Osteoblast (primary cell): ENCODE data around the gene MYH11. TPM values are rescaled to one million over a fixed set of nuclear protein-coding genes. Genes with fewer than 3 reads are reported as not detected.
"Not testable (repeated sequence)": the region's sequence is repeated elsewhere in the genome, so short reads cannot be mapped to it uniquely, and the experiment has no call there.

ENCODE experiments used
- DNase-seq: peaks from one replicate; pipeline ENCODE4 v3.0.0; 2011; ENCODE audit warnings: low spot score, mixed read lengths; ENCODE audit not compliant: insufficient read length; ENCODE audit errors: missing footprints
- H2AFZ ChIP-seq: 2 replicates; pipeline ENCODE4 v1.6.0; 2011; ENCODE audit warnings: mild to moderate bottlenecking, low read length
- H3K27ac ChIP-seq: 2 replicates; pipeline ENCODE4 v1.5.1; 2011; ENCODE audit warnings: mild to moderate bottlenecking, low read depth, low read length, moderate library complexity
- H3K27me3 ChIP-seq: 2 replicates; pipeline ENCODE4 v1.6.0; 2012; ENCODE audit warnings: mild to moderate bottlenecking, control low read depth, inconsistent platforms, low read length, moderate library complexity; ENCODE audit not compliant: insufficient read depth
- H3K36me3 ChIP-seq: 2 replicates; pipeline ENCODE4 v1.5.1; 2011; ENCODE audit warnings: mild to moderate bottlenecking, low read length, control low read depth, moderate library complexity; ENCODE audit not compliant: insufficient read depth
- H3K4me1 ChIP-seq: 2 replicates; pipeline ENCODE4 v1.5.1; 2011; ENCODE audit warnings: mild to moderate bottlenecking, low read length, control low read depth, moderate library complexity; ENCODE audit not compliant: insufficient read depth
- H3K4me2 ChIP-seq: 2 replicates; pipeline ENCODE4 v1.6.0; 2011; ENCODE audit warnings: mild to moderate bottlenecking, low read length; ENCODE audit not compliant: insufficient read depth
- H3K4me3 ChIP-seq: fragments of 200-600 bp; sonication (generic); 3 replicates; pipeline ENCODE4 v1.5.1; 2012; ENCODE audit warnings: mild to moderate bottlenecking, low read length, inconsistent platforms; ENCODE audit not compliant: insufficient read depth
- H3K79me2 ChIP-seq: 2 replicates; pipeline ENCODE4 v1.6.0; 2012; ENCODE audit warnings: mild to moderate bottlenecking, low read length, control low read depth, inconsistent platforms; ENCODE audit not compliant: insufficient read depth
- H3K9me3 ChIP-seq: 2 replicates; pipeline ENCODE4 v1.5.1; 2011; ENCODE audit warnings: low read depth, low read length, control low read depth
- H4K20me1 ChIP-seq: 2 replicates; pipeline ENCODE4 v1.6.0; 2012; ENCODE audit warnings: mild to moderate bottlenecking, low read length, control low read depth; ENCODE audit not compliant: insufficient read depth
- total RNA-seq: library from RNA; depleted of rRNA; stranded (reverse); fragments of >200 nt; gene quantifications from 2 replicates; pipeline ENCODE4 v1.2.3, GENCODE V29; 2012
- TF ChIP-seq, protein P1 (sequence below): IDR thresholded peaks from 2 replicates; pipeline ENCODE4 v1.5.1; 2011; ENCODE audit warnings: mild to moderate bottlenecking, low read depth, low read length, moderate library complexity; ENCODE audit errors: extremely low read depth

Gene MYH11
- total RNA-seq, 1 donor = under 0.01 TPM

DNA sequence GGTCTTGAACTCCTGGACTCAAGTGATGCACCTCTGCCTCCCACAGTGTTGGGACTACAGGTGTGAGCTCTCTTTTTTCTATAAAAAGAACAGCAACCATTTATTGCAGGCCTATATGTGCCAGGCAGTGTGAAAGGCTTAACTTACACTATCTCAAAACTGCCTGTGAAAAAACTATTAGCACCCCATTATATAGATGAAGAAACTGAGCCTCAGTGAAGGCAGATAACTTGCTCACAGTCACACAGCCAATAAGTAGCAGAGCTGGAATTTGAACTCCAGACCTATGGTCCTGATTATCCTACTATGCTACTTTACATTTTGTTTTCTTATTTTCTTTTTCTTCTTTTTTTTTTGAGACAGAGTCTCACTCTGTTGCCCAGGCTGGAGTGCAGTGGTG lies 191.7 kb downstream of the MYH11 start:
- H3K4me3 ChIP-seq = no peak overlapping the region
- H3K9me3 ChIP-seq = no peaks in the 10 kb centered on the region
- DNase-seq = no peak
- peaks cover 8% of the 10 kb centered on the region for H4K20me1 ChIP-seq
- H3K36me3 ChIP-seq = peaks cover 46% of the 10 kb centered on the region
- H3K27me3 ChIP-seq = no peaks in the 10 kb centered on the region
- H3K79me2 ChIP-seq = peaks cover 44% of the 10 kb centered on the region
- H3K4me2 ChIP-seq = no peak overlapping the region
- no peak overlapping the region for H2AFZ ChIP-seq
- TF ChIP-seq, protein P1, sequence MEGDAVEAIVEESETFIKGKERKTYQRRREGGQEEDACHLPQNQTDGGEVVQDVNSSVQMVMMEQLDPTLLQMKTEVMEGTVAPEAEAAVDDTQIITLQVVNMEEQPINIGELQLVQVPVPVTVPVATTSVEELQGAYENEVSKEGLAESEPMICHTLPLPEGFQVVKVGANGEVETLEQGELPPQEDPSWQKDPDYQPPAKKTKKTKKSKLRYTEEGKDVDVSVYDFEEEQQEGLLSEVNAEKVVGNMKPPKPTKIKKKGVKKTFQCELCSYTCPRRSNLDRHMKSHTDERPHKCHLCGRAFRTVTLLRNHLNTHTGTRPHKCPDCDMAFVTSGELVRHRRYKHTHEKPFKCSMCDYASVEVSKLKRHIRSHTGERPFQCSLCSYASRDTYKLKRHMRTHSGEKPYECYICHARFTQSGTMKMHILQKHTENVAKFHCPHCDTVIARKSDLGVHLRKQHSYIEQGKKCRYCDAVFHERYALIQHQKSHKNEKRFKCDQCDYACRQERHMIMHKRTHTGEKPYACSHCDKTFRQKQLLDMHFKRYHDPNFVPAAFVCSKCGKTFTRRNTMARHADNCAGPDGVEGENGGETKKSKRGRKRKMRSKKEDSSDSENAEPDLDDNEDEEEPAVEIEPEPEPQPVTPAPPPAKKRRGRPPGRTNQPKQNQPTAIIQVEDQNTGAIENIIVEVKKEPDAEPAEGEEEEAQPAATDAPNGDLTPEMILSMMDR = no peak
- H3K4me1 ChIP-seq = peaks cover 7% of the 10 kb centered on the region
- H3K27ac ChIP-seq = no peak overlapping the region

DNA sequence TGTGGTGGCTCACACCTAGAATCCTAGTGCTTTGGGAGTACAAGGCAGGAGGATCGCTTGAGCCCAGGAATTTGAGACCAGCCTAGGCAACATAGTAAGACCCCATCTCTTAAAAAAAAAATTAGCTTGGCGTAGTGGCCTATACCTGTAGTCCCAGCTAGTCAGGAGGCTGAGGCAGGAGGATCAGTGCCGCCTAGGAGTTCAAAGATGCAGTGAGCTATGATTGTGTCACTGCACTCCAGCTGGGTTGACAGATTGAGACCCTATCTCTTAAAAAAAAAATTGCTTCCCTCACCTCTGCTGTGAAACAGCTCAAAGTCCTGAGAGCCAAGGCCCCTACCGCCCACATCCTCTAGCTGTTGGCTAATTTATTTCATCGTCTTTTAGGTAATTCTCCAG lies 196.6 kb downstream of the MYH11 start:
- no peak for DNase-seq
- TF ChIP-seq, protein P1 = no peak
- H2AFZ ChIP-seq = no peak overlapping the region
- no peaks in the 10 kb centered on the region for H3K27me3 ChIP-seq
- peaks cover 20% of the 10 kb centered on the region for H4K20me1 ChIP-seq
- H3K4me1 ChIP-seq = peaks cover 7% of the 10 kb centered on the region
- peaks cover 81% of the 10 kb centered on the region for H3K79me2 ChIP-seq
- H3K9me3 ChIP-seq = no peaks in the 10 kb centered on the region
- H3K4me3 ChIP-seq = no peak overlapping the region
- no peak overlapping the region for H3K27ac ChIP-seq
- no peak overlapping the region for H3K4me2 ChIP-seq
- H3K36me3 ChIP-seq = peaks cover 23% of the 10 kb centered on the region

DNA sequence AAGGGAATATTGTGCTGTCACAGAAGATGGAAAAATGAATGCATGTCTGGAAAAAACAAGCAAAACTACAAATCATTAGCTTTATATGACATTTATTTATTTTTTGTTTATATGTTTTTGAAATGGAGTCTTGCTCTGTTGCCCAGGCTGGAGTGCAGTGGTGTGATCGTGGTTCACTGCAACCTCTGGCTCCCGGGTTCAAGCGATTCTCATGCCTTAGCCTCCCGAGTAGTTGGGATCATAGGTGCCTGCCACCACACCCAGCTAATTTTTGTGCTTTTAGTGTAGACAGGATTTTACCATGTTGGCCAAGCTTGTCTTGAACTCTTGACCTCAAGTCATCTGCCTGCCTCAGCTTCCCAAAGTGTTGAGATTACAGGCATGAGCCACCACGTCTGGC lies 198.3 kb downstream of the MYH11 start:
- no peak overlapping the region for H3K27ac ChIP-seq
- DNase-seq = no peak
- peaks cover 32% of the 10 kb centered on the region for H4K20me1 ChIP-seq
- no peak overlapping the region for H3K4me3 ChIP-seq
- no peaks in the 10 kb centered on the region for H3K27me3 ChIP-seq
- peaks cover 87% of the 10 kb centered on the region for H3K79me2 ChIP-seq
- TF ChIP-seq, protein P1 = no peak
- H3K36me3 ChIP-seq = peaks cover 13% of the 10 kb centered on the region
- no peak overlapping the region for H3K4me2 ChIP-seq
- H2AFZ ChIP-seq = no peak overlapping the region
- no peaks in the 10 kb centered on the region for H3K9me3 ChIP-seq
- peaks cover 10% of the 10 kb centered on the region for H3K4me1 ChIP-seq

DNA sequence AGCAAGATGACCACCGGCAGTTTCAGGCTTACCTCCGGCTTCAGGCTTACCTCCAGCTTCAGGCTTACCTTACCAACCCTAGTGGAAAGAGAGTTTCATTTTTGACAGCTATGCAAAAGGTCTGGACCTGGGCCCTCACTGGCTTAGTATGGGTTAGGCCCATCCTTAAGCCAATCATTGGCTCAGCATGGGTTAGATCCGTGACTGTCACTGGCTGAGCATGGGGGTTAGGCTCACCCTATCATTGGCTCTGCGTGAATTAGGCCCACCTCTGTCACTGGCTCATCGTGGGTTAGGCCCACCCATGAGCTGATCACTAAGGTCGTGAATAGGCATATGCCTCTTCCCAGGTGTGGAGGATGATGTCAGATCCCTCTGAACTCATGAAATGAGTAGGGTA lies 198.7 kb downstream of the MYH11 start:
- peaks cover 35% of the 10 kb centered on the region for H4K20me1 ChIP-seq
- H3K4me2 ChIP-seq = no peak overlapping the region
- no peak overlapping the region for H3K4me3 ChIP-seq
- peaks cover 11% of the 10 kb centered on the region for H3K36me3 ChIP-seq
- H3K4me1 ChIP-seq = peaks cover 14% of the 10 kb centered on the region
- H3K79me2 ChIP-seq = peaks cover 86% of the 10 kb centered on the region
- TF ChIP-seq, protein P1 = no peak
- peak; percentile 35 for DNase-seq
- no peaks in the 10 kb centered on the region for H3K9me3 ChIP-seq
- H3K27me3 ChIP-seq = no peaks in the 10 kb centered on the region
- H3K27ac ChIP-seq = no peak overlapping the region
- H2AFZ ChIP-seq = no peak overlapping the region

DNA sequence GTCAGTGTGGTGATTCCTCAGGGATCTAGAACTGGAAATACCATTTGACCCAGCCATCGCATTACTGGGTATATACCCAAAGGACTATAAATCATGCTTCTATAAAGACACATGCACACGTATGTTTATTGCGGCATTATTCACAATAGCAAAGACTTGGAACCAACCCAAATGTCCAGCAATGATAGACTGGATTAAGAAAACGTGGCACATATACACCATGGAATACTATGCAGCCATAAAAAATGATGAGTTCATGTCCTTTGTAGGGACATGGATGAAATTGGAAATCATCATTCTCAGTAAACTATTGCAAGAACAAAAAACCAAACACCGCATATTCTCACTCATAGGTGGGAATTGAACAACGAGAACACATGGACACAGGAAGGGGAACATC lies 201.3 kb downstream of the MYH11 start:
- not testable (repeated sequence) for H3K9me3 ChIP-seq, H3K36me3 ChIP-seq, H3K27me3 ChIP-seq, H3K27ac ChIP-seq, H3K4me3 ChIP-seq, H3K4me2 ChIP-seq, H2AFZ ChIP-seq, DNase-seq
- H4K20me1 ChIP-seq = peaks cover 34% of the 10 kb centered on the region
- H3K79me2 ChIP-seq = peaks cover 86% of the 10 kb centered on the region
- H3K4me1 ChIP-seq = peaks cover 22% of the 10 kb centered on the region
